ENCODE results near the gene TRPM6. TPM values are rescaled to one million over a fixed set of nuclear protein-coding genes. Genes with fewer than 3 reads are reported as not detected.
"Not testable (repeated sequence)": the region's sequence is repeated elsewhere in the genome, so short reads cannot be mapped to it uniquely, and the experiment has no call there.

TRPM6 gene, protein sequence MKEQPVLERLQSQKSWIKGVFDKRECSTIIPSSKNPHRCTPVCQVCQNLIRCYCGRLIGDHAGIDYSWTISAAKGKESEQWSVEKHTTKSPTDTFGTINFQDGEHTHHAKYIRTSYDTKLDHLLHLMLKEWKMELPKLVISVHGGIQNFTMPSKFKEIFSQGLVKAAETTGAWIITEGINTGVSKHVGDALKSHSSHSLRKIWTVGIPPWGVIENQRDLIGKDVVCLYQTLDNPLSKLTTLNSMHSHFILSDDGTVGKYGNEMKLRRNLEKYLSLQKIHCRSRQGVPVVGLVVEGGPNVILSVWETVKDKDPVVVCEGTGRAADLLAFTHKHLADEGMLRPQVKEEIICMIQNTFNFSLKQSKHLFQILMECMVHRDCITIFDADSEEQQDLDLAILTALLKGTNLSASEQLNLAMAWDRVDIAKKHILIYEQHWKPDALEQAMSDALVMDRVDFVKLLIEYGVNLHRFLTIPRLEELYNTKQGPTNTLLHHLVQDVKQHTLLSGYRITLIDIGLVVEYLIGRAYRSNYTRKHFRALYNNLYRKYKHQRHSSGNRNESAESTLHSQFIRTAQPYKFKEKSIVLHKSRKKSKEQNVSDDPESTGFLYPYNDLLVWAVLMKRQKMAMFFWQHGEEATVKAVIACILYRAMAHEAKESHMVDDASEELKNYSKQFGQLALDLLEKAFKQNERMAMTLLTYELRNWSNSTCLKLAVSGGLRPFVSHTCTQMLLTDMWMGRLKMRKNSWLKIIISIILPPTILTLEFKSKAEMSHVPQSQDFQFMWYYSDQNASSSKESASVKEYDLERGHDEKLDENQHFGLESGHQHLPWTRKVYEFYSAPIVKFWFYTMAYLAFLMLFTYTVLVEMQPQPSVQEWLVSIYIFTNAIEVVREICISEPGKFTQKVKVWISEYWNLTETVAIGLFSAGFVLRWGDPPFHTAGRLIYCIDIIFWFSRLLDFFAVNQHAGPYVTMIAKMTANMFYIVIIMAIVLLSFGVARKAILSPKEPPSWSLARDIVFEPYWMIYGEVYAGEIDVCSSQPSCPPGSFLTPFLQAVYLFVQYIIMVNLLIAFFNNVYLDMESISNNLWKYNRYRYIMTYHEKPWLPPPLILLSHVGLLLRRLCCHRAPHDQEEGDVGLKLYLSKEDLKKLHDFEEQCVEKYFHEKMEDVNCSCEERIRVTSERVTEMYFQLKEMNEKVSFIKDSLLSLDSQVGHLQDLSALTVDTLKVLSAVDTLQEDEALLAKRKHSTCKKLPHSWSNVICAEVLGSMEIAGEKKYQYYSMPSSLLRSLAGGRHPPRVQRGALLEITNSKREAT (N-terminal part only)
- 0.02 and 0.05 TPM in 2 replicates for total RNA-seq

- H3K27me3 Mint-ChIP-seq (ENCODE audit: insufficient read depth), result peaks cover 36% of the 10 kb centered on the region
- peak within 1 kb of the TSS; percentile 9 for H3K27ac Mint-ChIP-seq
- no peaks in the 10 kb centered on the region for H3K36me3 Mint-ChIP-seq (ENCODE audit: low read depth)
- H3K9me3 Mint-ChIP-seq, result peaks cover 4% of the 10 kb centered on the region
- peak; percentile 33 for DNase-seq (ENCODE audit: low spot score)
- intact Hi-C loops (cut with micrococcal nuclease), result loop anchor here (5.0 to 10.0 kb wide), 2 partner anchors 115 to 187 kb away; no protein-coding TSS in a partner anchor
- H3K4me3 Mint-ChIP-seq, result peak within 1 kb of the TSS; percentile 89
- peaks cover 22% of the 10 kb centered on the region for H3K4me1 Mint-ChIP-seq (ENCODE audit: low read depth)
Observed at GRCh38 chr9:74887041-74887980, at the start of gene TRPM6. TRPM6 (minus strand) TSS chr9:74887921; CDS start chr9:74887856, 65 bp downstream.

- no peaks in the 10 kb centered on the region for H3K4me1 Mint-ChIP-seq (ENCODE audit: low read depth)
- peaks cover 4% of the 10 kb centered on the region for H3K9me3 Mint-ChIP-seq
- intact Hi-C loops (cut with micrococcal nuclease), result no loop called here
- no peak overlapping the region for H3K27ac Mint-ChIP-seq
- H3K27me3 Mint-ChIP-seq (ENCODE audit: insufficient read depth), result peaks cover 9% of the 10 kb centered on the region
- H3K36me3 Mint-ChIP-seq (ENCODE audit: low read depth), result no peaks in the 10 kb centered on the region
- DNase-seq (ENCODE audit: low spot score), result no peak
- no peak overlapping the region for H3K4me3 Mint-ChIP-seq
Observed at GRCh38 chr9:74935008-74935407, 47.3 kb upstream of the TRPM6 start.

DNA sequence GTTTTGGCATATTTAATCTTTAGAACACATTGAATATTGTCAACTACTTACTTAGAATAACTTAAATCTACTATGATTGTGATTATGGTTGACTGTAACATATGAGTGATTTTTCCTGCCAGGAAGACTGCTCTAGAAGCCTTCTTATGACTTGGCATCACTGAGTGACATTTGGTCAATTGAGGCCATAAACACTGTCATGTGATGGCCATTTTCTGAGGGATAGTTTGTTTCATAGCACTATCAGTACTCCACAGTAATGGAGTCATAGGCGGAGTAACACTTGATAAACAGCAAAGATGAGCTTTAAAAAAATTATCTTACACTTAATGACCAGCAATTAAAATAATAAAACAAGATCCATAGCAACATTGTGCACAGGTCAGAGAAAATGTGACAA, 34.0 kb upstream of the TRPM6 start:
- no peaks in the 10 kb centered on the region for H3K9me3 Mint-ChIP-seq
- DNase-seq (ENCODE audit: low spot score), result no peak
- intact Hi-C loops (cut with micrococcal nuclease), result no loop called here
- no peaks in the 10 kb centered on the region for H3K36me3 Mint-ChIP-seq (ENCODE audit: low read depth)
- H3K27me3 Mint-ChIP-seq (ENCODE audit: insufficient read depth), result peaks cover 8% of the 10 kb centered on the region
- no peak overlapping the region for H3K4me3 Mint-ChIP-seq
- H3K27ac Mint-ChIP-seq, result no peak overlapping the region
- H3K4me1 Mint-ChIP-seq (ENCODE audit: low read depth), result no peaks in the 10 kb centered on the region

DNA sequence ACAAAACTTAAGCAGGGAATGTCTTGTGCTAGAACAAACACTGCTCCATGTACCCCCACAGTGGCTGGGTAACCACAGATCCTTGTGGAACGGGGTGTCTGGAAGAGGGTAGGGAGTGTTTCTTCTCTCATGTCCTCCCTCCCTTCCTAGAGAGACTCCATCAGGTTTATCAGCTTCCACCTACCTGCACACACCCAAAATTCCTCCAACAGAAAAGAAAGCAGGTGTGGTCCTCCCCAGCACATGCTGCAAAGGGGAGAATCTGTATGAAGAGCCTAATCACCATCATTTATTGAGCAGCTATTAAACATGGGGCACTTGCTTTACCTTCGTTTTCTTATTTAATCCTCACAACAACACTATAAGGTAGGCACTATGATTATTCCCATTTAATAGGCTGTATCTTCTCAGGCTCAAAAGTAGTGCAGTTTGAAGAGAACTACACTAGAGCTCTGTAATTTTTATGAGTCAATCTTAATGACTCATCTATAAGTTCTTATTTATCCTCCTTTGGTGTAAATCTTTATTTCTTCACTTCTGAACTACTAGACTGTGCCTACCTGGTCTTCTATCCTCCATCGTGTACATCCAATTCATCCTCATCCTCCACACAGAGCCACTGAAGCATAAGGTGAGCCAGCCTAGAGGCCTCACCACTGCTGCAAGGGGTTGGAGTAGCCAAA, 33.4 kb upstream of the TRPM6 start:
- intact Hi-C loops (cut with micrococcal nuclease), result no loop called here
- H3K36me3 Mint-ChIP-seq (ENCODE audit: low read depth), result no peaks in the 10 kb centered on the region
- no peak overlapping the region for H3K4me3 Mint-ChIP-seq
- peaks cover 14% of the 10 kb centered on the region for H3K27me3 Mint-ChIP-seq (ENCODE audit: insufficient read depth)
- no peak for DNase-seq (ENCODE audit: low spot score)
- no peak overlapping the region for H3K27ac Mint-ChIP-seq
- no peaks in the 10 kb centered on the region for H3K9me3 Mint-ChIP-seq
- H3K4me1 Mint-ChIP-seq (ENCODE audit: low read depth), result no peaks in the 10 kb centered on the region

DNA sequence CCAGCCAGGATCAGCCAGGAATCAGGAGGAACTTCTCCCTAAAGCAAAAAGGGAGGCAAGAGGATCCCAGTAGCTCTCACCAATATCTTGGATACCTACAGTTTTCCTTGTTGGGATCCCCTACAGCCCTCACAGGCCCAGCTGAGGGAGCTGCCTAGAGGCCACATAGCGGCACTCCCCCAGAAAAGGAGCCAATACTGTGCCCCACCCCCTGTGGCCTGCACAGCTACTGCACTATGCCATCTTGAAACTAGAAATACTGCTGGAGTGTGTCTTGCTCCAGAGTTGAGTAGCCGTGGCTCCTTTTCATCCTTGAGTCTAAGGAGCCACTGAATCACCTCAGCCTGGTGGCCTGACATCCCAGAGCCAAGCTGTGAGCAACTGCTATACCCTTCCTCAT, 22.3 kb upstream of the TRPM6 start:
- H3K4me3 Mint-ChIP-seq, result no peak overlapping the region
- H3K36me3 Mint-ChIP-seq (ENCODE audit: low read depth), result no peaks in the 10 kb centered on the region
- no peak overlapping the region for H3K27ac Mint-ChIP-seq
- DNase-seq (ENCODE audit: low spot score), result no peak
- H3K9me3 Mint-ChIP-seq, result peaks cover 8% of the 10 kb centered on the region
- H3K27me3 Mint-ChIP-seq (ENCODE audit: insufficient read depth), result peaks cover 4% of the 10 kb centered on the region
- intact Hi-C loops (cut with micrococcal nuclease), result no loop called here
- no peaks in the 10 kb centered on the region for H3K4me1 Mint-ChIP-seq (ENCODE audit: low read depth)

DNA sequence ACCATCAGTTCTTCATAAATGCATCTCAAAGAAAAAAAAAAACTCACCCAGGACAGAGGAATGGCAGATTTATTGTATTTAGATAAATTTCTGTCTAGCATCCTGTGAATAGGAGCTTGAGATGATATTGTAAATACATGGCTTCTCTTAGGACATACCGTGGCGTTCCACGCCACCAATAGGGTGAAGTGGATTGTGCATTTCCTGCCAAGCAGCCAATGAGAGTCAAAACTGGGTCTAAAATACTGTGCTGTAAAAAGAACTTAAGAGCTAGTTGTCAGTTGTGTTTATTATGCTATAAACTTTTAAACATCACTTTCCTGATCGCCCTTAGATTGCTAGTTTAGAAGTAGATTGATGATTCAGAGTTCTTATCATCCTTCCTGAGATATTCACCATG, 20.9 kb upstream of the TRPM6 start:
- intact Hi-C loops (cut with micrococcal nuclease), result no loop called here
- Mint-ChIP-seq H3K4me1 (ENCODE audit: low read depth) (no peaks in the 10 kb centered on the region), H3K9me3 (peaks cover 8% of the 10 kb centered on the region), H3K36me3 (ENCODE audit: low read depth) (no peaks in the 10 kb centered on the region), H3K27me3 (ENCODE audit: insufficient read depth) (peaks cover 4% of the 10 kb centered on the region), H3K27ac (no peak overlapping the region), H3K4me3 (no peak overlapping the region)
- DNase-seq (ENCODE audit: low spot score), result no peak

DNA sequence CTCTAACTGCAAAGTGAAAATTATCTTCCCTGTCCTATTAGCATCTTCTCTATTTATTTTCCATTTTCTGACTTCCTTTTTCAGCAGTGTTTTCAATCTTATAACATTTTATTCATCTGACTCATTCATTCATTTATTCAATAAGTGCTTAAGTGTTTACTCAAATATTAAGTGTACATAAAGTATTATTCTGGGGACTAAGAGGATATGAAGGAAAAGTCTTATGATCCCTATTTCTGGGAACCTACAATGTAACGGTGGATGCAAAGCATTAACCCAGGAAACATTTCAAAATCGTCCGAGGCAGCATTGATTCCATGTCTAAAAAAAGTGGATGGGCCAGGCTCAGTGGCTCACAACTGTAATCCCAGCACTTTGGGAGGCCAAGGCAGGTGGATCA, 19.4 kb upstream of the TRPM6 start:
- no peaks in the 10 kb centered on the region for H3K36me3 Mint-ChIP-seq (ENCODE audit: low read depth)
- H3K4me1 Mint-ChIP-seq (ENCODE audit: low read depth), result no peaks in the 10 kb centered on the region
- peaks cover 6% of the 10 kb centered on the region for H3K9me3 Mint-ChIP-seq
- no peak overlapping the region for H3K4me3 Mint-ChIP-seq
- no peak for DNase-seq (ENCODE audit: low spot score)
- peaks cover 4% of the 10 kb centered on the region for H3K27me3 Mint-ChIP-seq (ENCODE audit: insufficient read depth)
- intact Hi-C loops (cut with micrococcal nuclease), result no loop called here
- no peak overlapping the region for H3K27ac Mint-ChIP-seq

GRCh38 chr9:74901001-74901400, 13.3 kb upstream of the TRPM6 start:
- no peak for DNase-seq (ENCODE audit: low spot score)
- intact Hi-C loops (cut with micrococcal nuclease), result no loop called here
- Mint-ChIP-seq H3K4me1 (ENCODE audit: low read depth) (no peaks in the 10 kb centered on the region), H3K27ac (no peak overlapping the region), H3K4me3 (no peak overlapping the region), H3K27me3 (ENCODE audit: insufficient read depth) (no peaks in the 10 kb centered on the region), H3K9me3 (no peaks in the 10 kb centered on the region), H3K36me3 (ENCODE audit: low read depth) (no peaks in the 10 kb centered on the region)

DNA sequence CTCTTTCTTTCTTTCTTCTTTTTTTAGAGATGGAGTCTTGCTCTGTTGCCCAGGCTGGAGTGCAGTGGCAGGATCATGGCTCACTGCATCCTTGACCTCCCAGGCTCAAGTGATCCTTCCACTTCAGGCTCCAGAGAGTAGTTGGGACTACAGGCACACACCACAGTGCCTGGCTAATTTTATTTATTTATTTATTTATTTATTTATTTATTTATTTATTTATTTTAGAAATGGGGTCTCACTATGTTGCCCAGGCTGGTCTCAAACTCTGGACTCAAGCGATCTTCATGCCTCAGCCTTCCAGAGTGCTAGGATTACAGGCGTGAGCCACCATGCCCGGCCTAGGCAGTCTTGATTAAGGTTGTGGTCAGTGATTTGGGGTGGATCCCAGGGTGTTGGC, 728 bp upstream of the TRPM6 start:
- H3K36me3 Mint-ChIP-seq (ENCODE audit: low read depth); H3K27ac Mint-ChIP-seq; H3K9me3 Mint-ChIP-seq; H3K4me3 Mint-ChIP-seq; DNase-seq (ENCODE audit: low spot score): not testable (repeated sequence)
- intact Hi-C loops (cut with micrococcal nuclease), result loop anchor here (5.0 to 10.0 kb wide), 2 partner anchors 116 to 186 kb away; no protein-coding TSS in a partner anchor
- peaks cover 35% of the 10 kb centered on the region for H3K27me3 Mint-ChIP-seq (ENCODE audit: insufficient read depth)
- peaks cover 22% of the 10 kb centered on the region for H3K4me1 Mint-ChIP-seq (ENCODE audit: low read depth)

DNA sequence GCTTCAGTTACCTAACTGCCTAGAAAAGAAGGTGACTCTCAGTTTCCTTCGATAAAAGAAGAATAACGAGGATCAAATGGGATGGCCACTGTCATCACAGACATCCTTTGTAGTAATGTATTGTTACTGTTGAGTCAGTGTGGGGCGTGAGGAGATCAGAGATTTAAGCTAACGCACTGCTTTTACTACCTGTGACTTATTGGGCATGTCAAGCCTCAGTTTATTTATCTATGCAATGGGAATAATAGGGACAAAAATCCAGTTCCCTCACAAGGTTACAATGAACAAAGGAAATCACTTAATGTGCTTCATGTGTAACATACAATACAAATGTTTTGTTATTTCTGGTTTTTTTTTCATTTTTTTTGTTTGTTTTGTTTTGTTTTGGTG, 255 bp upstream of the TRPM6 start:
- Mint-ChIP-seq H3K36me3 (ENCODE audit: low read depth) (no peaks in the 10 kb centered on the region), H3K4me3 (peak overlapping the region; percentile 89), H3K27me3 (ENCODE audit: insufficient read depth) (peaks cover 35% of the 10 kb centered on the region), H3K4me1 (ENCODE audit: low read depth) (peaks cover 22% of the 10 kb centered on the region), H3K9me3 (peaks cover 4% of the 10 kb centered on the region), H3K27ac (no peak overlapping the region)
- no peak for DNase-seq (ENCODE audit: low spot score)
- intact Hi-C loops (cut with micrococcal nuclease), result loop anchor here (5.0 to 10.0 kb wide), 2 partner anchors 116 to 187 kb away; no protein-coding TSS in a partner anchor

GRCh38 chr9:74876382-74876949, 11.3 kb downstream of the TRPM6 start:
- no peak overlapping the region for H3K4me3 Mint-ChIP-seq

More at GRCh38 chr9:74876382-74876949, 11.3 kb downstream of the TRPM6 start:
- Mint-ChIP-seq H3K9me3 (peaks cover 22% of the 10 kb centered on the region), H3K27me3 (ENCODE audit: insufficient read depth) (peaks cover 5% of the 10 kb centered on the region), H3K27ac (no peak overlapping the region), H3K4me1 (ENCODE audit: low read depth) (no peaks in the 10 kb centered on the region), H3K36me3 (ENCODE audit: low read depth) (peaks cover 3% of the 10 kb centered on the region)
- intact Hi-C loops (cut with micrococcal nuclease), result loop anchor here (10.0 kb wide), 1 partner anchor 62 kb away; no protein-coding TSS in a partner anchor
- no peak for DNase-seq (ENCODE audit: low spot score)

All from activated T-helper 1 cell treated with anti-CD3 and anti-CD28 coated beads, Interleukin-12 subunit alpha, Interleukin-12 subunit beta, Interleukin-2, Interleukin-4 antibody, amounts not matched to agents 30 ng/mL and 10 ng/mL and 1 ng/mL, durations not matched to agents 14 hours and 24 hours and 36 hours (primary cell).